OCI-LY1 (cell line): ENCODE results near the gene ST7.

Experiments
- H2AFZ ChIP-seq: fragments of 200-600 bp; sonication (generic), shearing (Covaris generic); 2 replicates; pipeline ENCODE4 v1.6.0; 2014; ENCODE audit warnings: antibody characterized with exemption, mild to moderate bottlenecking, low read length
- H3F3A ChIP-seq: fragments of 200-600 bp; sonication (generic), shearing (Covaris generic); 2 replicates; pipeline ENCODE4 v1.6.0; 2014; ENCODE audit warnings: mild to moderate bottlenecking, antibody characterized with exemption, low read length, moderate library complexity; ENCODE audit not compliant: insufficient read depth
- H3K27ac ChIP-seq: fragments of 200-600 bp; sonication (generic); 2 replicates; pipeline ENCODE4 v1.5.1; 2014; ENCODE audit warnings: low read length, mixed run types, mild to moderate bottlenecking, low read depth; ENCODE audit not compliant: poor library complexity, severe bottlenecking
- H3K27me3 ChIP-seq: fragments of 200-600 bp; sonication (generic); 2 replicates; pipeline ENCODE4 v1.6.0; 2014; ENCODE audit warnings: antibody characterized with exemption, mild to moderate bottlenecking, low read length, moderate library complexity; ENCODE audit not compliant: insufficient read depth
- H3K36me3 ChIP-seq: fragments of 200-600 bp; sonication (generic); 2 replicates; pipeline ENCODE4 v1.6.1; 2014; ENCODE audit warnings: mild to moderate bottlenecking, antibody characterized with exemption, low read length, moderate library complexity, mixed read lengths; ENCODE audit not compliant: insufficient read depth
- H3K4me1 ChIP-seq: fragments of 200-600 bp; sonication (generic); 2 replicates; pipeline ENCODE4 v1.5.1; 2014; ENCODE audit warnings: mild to moderate bottlenecking, low read length, moderate library complexity; ENCODE audit not compliant: insufficient read depth, severe bottlenecking
- H3K4me2 ChIP-seq: fragments of 200-600 bp; sonication (generic), shearing (Covaris generic); 2 replicates; pipeline ENCODE4 v1.6.1; 2014; ENCODE audit warnings: low read length
- H3K4me3 ChIP-seq: fragments of 200-600 bp; sonication (generic); 2 replicates; pipeline ENCODE4 v1.5.1; 2014; ENCODE audit warnings: low read length, low read depth, mild to moderate bottlenecking, mixed read lengths; ENCODE audit not compliant: poor library complexity, severe bottlenecking
- H3K79me2 ChIP-seq: fragments of 200-600 bp; shearing (Covaris generic); 2 replicates; pipeline ENCODE4 v1.6.1; 2016; ENCODE audit warnings: mixed run types, low read length, mixed read lengths; ENCODE audit not compliant: insufficient read depth
- H3K9ac ChIP-seq: fragments of 200-600 bp; sonication (generic), shearing (Covaris generic); 2 replicates; pipeline ENCODE4 v1.6.1; 2014; ENCODE audit warnings: mild to moderate bottlenecking, low read length, mixed read lengths
- H3K9me2 ChIP-seq: fragments of 200-600 bp; sonication (generic), shearing (Covaris generic); 2 replicates; pipeline ENCODE4 v1.6.1; 2014; ENCODE audit warnings: low read depth, mild to moderate bottlenecking, low read length, mixed read lengths
- H3K9me3 ChIP-seq: fragments of 200-600 bp; shearing (Covaris generic); 2 replicates; pipeline ENCODE4 v1.6.1; 2014; ENCODE audit warnings: low read length, mixed read lengths
- H4K20me1 ChIP-seq: fragments of 200-600 bp; sonication (generic), shearing (Covaris generic); 2 replicates; pipeline ENCODE4 v1.6.0; 2016; ENCODE audit warnings: mild to moderate bottlenecking, low read length; ENCODE audit not compliant: insufficient read depth
- CTCF ChIP-seq: fragments of 200-600 bp; sonication (generic), shearing (Covaris generic); IDR thresholded peaks from 2 replicates; pipeline ENCODE4 v1.5.1; 2017; ENCODE audit warnings: mild to moderate bottlenecking, antibody characterized with exemption, low read length, moderate library complexity, mixed read lengths
- EZH2 ChIP-seq: fragments of 200-600 bp; sonication (generic), shearing (Covaris generic); IDR thresholded peaks from 2 replicates; pipeline ENCODE4 v1.8.0; 2017; ENCODE audit warnings: borderline replicate concordance, mixed run types, mild to moderate bottlenecking, antibody characterized with exemption, low read length, moderate library complexity, mixed read lengths

ST7 gene

GRCh38 chr7:117176206-117176605 is 222.9 kb downstream of the ST7 start:
- H3K9me3 ChIP-seq: no peaks in the 10 kb centered on the region
- TF ChIP-seq CTCF (no peak), EZH2 (no peak)

DNA sequence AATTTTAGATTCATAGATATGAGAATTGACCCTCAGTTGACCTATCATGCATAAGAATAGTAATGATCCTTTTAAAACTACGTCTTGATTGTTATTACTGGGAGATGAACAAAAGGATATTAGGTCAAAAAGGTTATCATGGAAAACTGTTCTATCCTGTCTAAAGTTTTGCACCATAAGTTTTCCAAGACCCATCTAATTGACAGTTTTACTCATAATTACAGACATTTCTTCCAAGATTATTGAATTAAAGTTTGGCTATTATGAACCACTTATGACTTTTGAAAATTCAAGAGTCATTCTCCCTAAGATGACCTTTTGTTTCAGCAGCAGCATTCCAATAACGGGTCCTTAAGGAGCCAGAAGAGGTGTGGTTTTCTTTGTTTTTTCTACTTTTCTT is 225.3 kb downstream of the ST7 start:
- H3K27ac ChIP-seq: no peak overlapping the region
- no peaks in the 10 kb centered on the region for H3K79me2 ChIP-seq
- no peaks in the 10 kb centered on the region for H3K36me3 ChIP-seq
- no peak for TF ChIP-seq EZH2
- no peak for TF ChIP-seq CTCF
- H3K4me2 ChIP-seq: no peak overlapping the region
- H3K27me3 ChIP-seq: no peaks in the 10 kb centered on the region
- no peaks in the 10 kb centered on the region for H3K9me3 ChIP-seq
- H4K20me1 ChIP-seq: no peaks in the 10 kb centered on the region
- H3K9me2 ChIP-seq: no peaks in the 10 kb centered on the region
- H3K4me3 ChIP-seq: no peak overlapping the region
- H3K9ac ChIP-seq: no peak overlapping the region
- no peaks in the 10 kb centered on the region for H3K4me1 ChIP-seq
- H3F3A ChIP-seq: no peaks in the 10 kb centered on the region
- H2AFZ ChIP-seq: no peak overlapping the region

More at GRCh38 chr7:117176206-117176605, 222.9 kb downstream of the ST7 start:
- Histone ChIP-seq H2AFZ (no peak overlapping the region), H3K4me3 (no peak overlapping the region), H3K36me3 (no peaks in the 10 kb centered on the region), H3K27ac (no peak overlapping the region), H3K9ac (no peak overlapping the region), H3K9me2 (no peaks in the 10 kb centered on the region), H3K27me3 (no peaks in the 10 kb centered on the region), H3K4me1 (no peaks in the 10 kb centered on the region), H4K20me1 (no peaks in the 10 kb centered on the region), H3F3A (no peaks in the 10 kb centered on the region), H3K4me2 (no peak overlapping the region), H3K79me2 (no peaks in the 10 kb centered on the region)

DNA sequence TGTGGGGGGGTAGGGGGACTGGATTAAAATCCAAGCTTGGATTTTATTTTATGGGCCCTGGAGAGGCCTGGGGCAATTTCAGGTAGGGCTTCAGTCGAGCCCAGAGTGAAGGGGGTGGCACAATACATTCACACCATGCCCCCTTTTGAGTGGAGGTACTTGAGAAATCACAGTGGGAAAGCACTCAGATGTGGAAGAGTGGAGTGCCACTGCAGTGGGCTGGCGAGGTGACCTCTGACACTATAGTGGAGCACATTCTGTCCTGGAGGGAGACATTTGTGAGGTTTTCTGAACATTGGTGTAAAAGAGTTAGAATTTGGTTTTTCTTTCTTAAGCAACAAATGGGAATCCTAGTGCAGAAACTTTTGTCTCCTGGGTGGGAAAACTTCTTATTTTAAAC is 226.4 kb downstream of the ST7 start:
- H3K27me3 ChIP-seq: no peaks in the 10 kb centered on the region
- no peaks in the 10 kb centered on the region for H3K9me2 ChIP-seq
- no peaks in the 10 kb centered on the region for H4K20me1 ChIP-seq
- TF ChIP-seq EZH2: no peak
- no peak for TF ChIP-seq CTCF
- no peaks in the 10 kb centered on the region for H3F3A ChIP-seq
- H3K79me2 ChIP-seq: no peaks in the 10 kb centered on the region
- H3K9ac ChIP-seq: no peak overlapping the region
- H3K9me3 ChIP-seq: no peaks in the 10 kb centered on the region
- no peak overlapping the region for H3K4me2 ChIP-seq
- no peak overlapping the region for H3K4me3 ChIP-seq
- H2AFZ ChIP-seq: no peak overlapping the region
- H3K4me1 ChIP-seq: no peaks in the 10 kb centered on the region
- no peaks in the 10 kb centered on the region for H3K36me3 ChIP-seq
- no peak overlapping the region for H3K27ac ChIP-seq
